Stimulated activated CD4-positive, alpha-beta T cell treated with anti-CD3 and anti-CD28 coated beads, Interleukin-4, amount 100 ng/mL, for 1 hour (primary cell): ENCODE results near the gene MECP2.
"Not testable (repeated sequence)": the region's sequence is repeated elsewhere in the genome, so short reads cannot be mapped to it uniquely, and the experiment has no call there.

ENCODE experiments used
- DNase-seq: peaks from one replicate; pipeline ENCODE4 v3.0.0-alpha.2; 2020

Gene MECP2

DNA sequence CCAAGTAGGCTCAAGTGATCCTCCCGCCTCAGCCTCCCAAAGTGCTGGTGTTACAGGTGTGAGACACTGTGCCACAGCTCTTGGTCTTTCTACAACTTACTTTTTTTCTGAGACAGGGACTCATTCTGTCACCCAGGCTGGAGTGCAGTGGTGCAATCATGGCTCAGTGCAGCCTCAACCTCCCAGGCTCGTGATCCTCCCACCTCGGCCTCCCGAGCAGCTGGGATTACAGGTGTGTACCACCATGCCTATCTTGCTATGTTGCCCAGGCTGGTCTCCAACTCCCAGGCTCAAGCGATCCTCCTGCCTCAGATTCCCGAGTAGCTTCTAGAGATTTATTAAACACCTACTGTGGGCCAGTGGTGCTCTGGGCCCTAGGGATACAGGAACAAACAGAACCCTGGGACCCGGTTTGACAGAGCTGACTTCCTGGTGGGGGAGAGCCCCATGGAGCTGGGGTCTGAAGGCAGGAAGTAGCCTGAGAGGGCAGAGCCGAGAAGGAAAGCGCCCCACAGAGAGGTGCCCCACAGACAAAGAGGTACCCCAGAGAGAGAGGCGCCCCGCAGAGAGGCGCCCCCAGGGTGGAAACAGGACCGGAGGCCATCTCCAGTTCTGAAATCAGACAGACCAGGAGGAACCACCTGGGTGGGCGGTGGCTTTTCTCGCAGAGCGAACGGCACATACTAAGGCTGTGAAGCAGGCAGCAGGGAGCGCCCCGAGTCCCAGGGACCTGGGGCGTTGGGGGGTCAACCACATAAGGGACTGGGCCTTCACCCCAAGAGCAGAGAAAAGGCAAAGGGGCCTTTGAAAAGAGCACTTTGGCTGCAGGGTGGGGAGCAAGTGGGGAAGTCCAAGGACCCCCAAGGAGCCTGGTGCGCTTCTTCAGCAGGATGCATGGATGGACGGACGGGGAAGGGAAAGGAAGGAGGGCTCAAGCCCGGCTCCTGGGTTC is 82.8 kb downstream of the MECP2 start:
- DNase-seq: no peak

DNA sequence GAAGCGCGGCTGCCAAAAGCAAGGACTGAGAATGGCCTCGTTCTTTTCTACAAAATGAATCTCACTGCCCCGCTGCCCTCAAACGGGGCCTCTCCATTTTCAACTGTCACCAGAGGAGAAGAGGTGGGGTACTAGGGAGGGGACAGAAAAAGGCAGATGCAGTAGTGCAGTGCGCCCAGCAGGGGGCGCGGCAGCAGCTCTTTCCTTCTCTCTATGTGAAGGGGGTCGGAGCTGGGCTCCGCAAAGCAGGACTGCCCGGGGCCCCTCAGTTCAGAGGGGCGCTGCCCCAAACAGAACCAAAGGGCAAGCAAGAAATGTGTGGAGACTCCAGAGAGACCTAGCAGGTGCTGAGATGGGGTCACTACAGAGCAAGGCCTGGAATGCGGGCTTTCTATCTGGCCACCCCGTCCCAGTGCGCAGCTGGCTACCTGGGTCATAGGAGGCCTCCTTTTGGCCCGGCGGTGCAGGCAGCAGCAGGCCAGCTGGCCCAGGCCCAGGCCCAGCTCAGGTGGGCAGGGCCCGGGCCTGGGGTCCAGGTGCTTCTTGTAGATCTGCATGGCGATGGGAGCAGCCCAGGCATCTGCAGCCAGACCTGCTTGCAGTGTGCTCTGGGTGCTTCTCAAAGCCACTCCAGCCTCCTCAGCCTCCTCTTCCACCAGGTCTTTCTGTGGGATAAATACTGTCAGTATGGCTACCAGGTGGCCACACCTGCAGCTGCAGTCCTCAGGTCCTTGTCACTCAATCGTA is 83.7 kb downstream of the MECP2 start:
- DNase-seq: peak; percentile 56

DNA sequence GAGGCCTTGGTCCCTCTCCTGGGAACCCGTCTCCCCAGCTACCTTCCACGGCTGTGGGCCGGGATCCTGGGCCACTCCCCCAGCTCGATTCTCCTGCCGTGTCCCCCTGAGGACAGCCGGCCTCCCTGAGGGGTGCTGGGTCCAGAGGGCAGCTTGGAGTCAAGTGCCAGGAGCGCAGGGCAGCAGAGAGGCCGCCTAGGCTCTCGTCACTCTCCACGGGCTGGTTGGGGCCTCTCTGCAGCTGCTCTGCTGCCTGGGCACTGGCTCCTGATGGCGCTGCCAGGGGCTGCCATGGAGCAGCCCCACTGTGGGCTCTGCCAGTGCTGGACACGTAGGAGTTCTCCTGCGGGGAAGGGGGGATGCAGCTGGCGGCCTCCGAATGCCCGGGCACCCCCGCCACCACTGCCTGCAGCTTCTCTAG is 84.5 kb downstream of the MECP2 start:
- DNase-seq: no peak

DNA sequence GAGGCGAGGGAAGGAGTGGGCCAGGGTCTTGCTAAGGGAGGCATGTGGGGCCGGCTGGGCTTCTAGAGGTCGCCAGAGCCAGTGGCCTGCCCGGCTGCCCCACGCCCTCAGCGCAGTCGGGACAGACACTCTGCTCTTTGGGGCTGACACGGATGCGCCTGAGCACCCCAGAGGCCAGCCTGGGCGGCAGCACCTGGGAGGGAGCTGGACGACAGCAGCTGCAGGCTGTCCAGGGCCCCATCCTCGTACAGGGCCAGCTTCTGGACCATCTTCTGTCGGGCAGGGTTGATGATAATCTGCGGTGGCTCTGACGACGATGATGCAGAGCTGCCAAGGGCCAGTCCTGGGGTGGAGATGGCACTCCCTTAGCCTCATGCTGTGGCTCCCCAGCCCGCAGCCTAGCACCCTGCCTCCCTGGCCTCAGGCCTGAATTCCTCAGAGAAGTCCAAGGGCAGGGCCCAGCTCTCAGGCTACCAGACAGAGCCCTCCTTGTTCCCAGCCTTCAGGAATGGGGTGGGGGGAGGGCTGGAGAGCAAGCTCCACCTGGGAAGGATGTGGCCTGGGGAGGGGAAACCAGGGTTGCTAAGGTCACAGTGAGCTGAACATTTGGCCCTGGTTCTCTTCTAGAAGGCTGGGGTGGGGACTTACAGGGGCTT is 85.1 kb downstream of the MECP2 start:
- no peak for DNase-seq

DNA sequence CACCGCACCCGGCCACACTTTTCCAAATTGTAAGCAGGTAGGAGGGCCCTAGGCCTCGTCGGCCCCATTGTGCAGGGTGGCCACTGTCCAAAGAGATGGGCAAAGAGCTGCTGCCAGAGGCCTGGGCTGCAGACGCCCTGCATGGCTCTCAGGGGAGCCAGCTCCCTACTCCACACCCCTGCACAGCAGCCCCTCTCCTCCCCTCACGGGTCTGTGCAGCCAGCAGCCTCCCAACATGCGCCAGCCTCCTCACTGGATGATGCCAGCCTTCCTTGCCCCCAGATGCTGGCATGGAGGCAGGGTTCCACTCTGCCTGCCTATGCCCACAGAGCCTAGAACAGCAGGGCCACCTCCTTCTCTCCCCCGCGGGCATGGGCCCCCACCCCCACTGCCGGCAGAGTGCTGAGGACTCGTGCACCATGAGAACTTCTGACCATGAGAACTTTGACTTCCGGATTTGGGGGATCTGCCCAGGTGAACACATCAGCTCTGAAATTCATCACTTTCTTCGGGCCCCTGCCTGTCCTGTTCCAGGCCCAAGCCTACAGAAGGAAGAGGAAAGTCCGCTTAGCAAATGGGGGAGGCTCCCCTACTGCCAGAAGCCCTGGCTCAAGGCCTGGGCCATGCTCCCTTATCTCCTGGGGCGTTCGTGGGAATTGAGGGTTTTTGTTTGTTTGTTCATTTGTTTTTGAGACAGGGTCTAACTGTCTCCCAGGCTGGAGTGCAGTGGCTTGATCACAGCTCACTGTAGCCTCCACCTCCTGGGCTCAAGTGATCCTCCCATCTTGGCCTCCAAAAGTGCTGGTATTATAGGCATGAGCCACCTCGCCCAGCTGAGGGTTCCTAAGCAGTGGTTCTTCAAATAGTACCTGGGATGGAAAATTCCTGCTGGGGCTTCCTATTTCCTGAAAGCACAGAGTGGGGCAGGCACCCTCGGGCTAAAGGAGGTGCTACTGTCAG is 85.9 kb downstream of the MECP2 start:
- no peak for DNase-seq

DNA sequence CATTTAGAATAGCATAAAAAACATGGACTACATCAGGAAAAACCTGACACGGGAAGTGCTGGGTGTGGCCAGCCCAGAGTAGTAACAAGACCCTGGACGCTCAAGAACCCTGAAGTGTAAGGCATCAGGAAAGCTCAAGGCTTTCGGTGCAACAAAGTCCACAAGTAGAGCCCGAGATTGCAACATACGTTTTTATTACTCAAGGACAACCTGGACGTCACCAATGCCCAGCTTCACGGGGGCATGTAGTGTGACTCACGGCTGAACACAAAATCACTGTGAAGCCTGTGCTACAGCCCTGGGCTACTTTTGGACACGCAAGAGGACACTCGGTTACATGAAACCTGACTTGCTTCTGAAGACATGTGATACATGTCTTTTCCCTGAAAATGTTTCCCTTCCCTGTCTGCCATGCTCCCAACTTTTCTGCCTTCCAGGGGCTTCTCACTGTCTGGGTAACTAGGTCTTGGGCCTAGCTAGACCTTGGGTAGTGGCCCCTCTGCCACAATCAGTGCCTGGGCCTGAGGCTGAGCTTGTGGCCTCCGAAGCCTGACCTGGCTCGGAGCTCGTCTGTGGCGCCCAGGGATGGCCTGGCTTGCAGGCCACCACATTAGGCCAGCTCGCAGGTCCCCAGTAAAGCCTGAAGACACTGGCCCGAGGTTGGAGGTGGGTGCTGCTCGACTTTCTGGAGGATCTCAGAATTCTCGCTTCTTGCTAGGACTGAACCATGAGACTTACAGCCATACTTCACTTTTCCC is 87.0 kb downstream of the MECP2 start:
- DNase-seq: no peak

DNA sequence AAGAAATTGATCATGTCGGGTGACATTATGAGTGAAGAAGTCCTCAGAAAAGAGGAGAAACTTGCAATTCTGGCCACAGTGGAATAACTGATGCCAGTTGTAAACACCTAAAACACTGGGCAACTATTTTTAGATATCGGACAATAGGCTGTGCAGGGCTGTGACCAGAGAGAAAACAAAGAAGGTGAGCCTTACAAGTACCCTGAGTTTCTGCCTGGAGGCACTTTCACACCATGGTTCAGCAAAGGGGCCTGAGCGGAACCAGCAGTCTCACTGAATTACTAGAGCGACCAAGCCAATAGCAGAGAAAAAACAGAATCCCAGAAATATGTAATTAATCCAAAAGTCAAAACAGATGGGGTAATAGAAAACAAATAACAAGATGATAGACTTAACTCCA is 89.0 kb downstream of the MECP2 start:
- no peak for DNase-seq

DNA sequence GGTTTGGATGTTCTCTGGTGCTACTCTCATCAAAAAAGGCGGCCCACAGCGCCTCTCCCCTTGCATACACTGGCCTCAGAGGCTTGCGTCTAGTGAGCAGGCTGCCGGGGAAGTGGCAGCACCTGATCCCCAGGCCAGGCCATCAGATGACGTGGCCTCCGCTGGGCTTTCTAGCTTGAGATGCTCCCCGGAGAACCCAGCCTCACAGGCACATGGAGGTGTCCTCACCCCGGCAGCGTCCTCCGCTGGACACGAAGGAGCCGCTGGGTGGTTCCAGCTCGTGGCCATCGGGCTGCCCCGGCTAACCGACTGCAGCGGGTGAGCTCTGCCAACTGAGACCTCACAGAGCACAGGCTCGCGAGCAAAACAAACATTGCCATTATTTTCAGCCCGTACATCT is 90.6 kb downstream of the MECP2 start:
- no peak for DNase-seq

DNA sequence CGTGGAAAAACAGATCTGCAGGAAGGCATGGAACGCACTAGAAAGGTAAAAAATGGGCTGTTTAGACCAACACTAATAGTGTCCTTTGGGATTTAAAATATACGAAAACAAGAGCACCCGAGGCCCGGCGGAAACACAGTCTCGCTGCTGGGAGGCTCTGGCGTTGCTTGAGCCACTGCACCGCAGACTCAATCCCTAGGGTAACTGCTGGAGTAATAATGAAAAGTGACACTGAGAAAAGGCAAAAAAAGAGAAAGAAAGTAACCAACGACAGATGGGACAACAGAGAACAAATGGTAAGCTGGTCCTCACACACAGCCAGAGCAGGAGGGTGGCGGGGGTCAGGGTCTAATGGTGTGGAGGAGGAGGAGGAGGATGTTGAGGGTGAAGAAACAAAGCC is 93.2 kb downstream of the MECP2 start:
- no peak for DNase-seq

DNA sequence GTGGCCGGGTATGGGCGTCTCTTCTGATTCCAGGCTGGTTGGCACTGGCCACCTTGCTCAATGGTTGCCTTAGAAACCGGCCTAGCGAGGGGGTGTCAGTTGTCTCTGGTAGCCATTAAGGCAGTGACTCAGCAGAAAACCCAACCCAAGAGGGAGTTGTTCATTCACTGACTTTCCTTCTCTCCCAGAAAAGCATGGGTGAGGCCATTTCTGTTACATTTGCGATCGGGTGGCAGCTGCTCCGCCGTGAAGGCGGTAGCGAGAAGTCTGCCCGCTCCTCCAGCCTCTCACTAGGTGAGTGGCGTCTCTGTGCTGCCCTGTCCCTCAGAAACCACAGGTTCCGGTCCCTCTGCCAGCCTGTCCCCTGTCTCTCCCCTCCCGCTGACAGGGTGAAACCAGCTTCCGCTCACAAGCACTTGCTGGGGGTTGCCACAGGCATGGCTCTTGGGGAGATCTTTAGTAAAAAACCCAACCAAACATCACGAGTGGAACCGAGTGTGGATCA is 95.2 kb downstream of the MECP2 start:
- peak; percentile 38 for DNase-seq

DNA sequence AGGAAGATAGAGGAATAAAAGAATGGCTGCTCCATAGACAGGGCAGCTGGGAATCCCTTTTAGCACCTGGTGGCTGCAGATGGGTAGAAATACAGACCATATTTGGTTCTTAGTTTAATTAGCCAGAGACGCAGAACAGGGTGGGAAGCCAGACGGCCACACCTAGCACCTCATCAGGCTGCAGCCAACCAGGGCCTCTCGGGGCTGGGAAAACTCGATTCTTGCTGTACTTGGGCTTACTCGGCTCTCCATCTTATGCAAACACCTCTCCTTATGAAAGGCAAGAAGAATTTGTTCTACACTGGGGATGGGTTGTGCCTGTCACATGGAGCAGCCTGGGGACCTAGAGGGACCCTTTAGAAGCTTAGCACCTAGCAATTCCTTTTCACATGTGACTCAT is 97.5 kb downstream of the MECP2 start:
- no peak for DNase-seq

DNA sequence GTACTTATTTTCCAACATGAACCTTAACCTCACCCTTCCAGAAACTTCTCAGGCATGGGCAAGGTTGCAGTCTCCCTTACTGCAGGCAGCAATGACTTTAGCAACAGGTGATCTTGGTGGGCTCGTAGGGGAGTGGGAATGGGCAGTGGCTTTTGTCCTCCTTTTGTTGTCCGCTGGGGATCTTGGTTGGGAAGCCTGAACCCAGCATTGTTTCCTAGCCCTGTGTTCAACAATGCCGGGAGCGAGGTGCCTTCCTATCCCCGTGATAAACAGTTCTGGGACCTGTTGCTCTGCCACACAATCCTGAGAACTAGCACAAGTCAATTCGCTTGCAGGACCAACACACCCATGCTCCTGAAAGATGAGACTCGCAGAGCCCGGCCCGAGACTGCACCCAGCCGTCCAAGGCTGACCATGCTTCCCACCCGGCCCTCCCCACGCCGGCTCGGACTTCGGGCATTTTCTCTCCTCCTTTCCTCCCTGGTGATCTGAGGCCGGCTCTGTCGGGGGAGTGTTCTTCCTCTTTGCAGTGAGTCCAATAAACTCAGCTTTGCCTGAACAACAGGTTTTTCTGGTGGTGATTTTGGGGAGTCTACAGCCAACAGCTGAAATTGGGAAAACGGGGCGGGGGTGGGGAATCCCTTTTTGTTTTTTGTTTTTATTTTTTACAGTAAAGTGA is 98.0 kb downstream of the MECP2 start:
- no peak for DNase-seq

DNA sequence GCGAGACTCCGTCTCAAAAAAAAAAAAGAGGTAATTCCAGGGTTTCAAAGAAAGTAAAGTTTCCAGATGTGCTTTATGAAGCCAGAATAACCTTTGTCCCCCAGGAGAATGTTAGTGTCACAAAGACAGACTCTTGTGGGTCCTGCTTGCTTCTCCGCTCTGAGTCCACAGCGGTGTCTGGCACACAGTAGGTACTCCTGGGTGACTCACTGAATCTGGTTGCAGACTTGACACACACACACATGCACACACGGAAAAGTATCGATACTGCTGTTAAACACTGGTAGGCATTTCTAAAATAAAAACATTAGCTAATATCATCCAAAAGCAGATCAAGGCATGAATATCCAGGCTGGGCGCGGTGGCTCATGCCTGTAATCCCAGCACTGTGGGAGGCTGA is 102.0 kb downstream of the MECP2 start:
- no peak for DNase-seq

DNA sequence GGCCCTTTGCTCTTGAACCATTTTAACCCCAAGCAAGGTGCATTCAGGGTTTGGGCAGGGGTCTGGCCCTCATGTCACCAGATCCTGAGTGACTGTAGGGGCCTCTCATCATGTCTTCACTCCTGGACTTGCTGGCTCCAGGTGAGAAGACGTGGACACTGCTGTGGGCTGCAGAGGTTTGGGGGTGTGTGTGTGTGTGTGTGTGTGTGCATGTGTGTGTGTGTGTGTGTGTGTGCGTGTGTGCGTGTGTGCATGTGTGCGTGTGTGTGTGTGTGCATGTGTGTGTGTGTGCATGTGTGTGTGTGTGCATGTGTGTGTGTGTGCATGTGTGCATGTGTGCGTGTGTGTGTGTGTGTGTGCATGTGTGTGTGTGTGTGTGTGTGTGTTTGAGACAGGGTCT is 103.1 kb downstream of the MECP2 start:
- DNase-seq: not testable (repeated sequence)

DNA sequence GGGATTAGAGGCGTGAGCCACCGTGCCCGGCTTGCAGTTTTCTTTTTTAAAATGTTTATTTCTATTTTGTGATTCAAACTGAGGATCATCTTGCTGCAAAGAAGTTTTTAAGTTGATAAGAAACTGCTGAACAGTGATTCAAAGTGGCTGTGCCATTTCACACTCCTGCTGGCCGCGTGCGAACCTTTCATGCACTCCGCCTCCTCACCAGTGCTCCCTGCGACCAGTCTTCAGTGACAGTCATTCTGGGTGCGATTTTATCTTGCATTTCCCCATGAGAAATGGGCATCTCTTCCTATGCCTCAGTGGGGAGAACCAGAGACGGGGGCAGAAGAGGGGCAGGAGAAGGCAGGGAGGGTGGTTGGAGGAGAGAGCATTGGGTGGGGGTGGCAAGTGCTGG is 103.5 kb downstream of the MECP2 start:
- DNase-seq: no peak

DNA sequence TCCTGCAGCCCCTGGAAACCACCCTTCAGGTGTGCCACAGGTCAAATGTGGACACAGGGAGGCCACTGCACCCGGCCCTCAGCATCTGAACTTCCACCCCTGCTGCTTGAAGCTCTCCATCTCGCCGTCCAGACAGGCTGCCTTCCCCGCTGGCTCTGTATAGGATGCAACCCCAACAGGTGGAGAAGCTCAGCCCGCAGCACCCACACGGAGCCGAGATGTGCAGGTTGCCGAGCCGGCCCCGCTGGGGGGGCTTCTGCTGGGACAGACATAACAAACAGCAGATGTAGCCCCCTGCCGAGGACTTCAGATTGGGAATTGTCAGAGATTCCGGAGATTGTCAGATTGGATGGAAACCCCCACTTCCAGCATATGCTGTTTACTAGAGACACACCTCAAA is 104.4 kb downstream of the MECP2 start:
- DNase-seq: no peak

DNA sequence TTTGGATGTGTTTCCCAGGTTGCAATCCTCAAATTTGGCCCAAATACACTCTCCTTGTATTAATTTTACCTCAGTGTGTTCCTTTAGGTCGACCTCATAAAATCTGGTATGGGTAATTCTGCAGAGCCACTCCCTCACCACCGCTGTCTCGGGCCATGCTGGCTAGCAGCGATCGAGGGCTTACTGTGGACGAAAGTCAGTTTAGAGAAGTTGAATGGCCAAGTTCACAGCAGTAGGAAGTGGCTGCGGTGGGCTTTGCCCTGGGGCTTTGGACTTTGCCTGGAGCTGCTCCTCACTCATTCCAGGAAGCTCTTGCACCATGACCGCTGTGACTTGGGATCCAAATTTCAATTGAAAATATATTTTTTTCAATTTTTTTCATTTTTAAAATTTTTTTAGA is 105.3 kb downstream of the MECP2 start:
- no peak for DNase-seq

DNA sequence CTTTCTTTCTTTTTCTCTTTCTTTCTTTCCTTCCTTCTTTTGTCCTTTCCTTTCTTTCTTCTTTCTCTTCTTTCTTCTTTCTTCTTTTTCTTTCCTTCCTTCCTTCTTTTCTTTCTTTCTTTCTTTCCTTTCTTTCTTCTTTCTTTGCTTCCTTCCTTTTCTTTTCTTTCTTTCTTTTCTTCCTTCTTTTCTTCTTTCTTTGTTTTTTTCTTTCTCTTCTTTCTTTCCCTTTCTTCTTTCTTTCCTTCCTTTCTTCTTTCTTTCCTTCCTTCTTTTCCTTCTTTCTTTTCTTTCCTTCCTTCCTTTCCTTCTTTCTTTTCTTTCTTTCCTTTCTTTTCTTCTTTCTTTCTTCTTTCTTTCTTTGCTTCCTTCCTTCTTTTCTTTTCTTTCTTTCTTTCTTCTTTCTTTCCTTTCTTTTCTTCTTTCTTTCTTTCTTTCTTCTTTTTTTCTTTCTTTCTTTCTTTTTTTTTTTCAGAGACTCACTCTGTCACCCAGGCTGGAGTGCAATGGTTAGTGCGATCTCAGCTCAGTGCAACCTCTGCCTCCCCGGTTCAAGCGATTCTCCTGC is 106.4 kb downstream of the MECP2 start:
- no peak for DNase-seq

DNA sequence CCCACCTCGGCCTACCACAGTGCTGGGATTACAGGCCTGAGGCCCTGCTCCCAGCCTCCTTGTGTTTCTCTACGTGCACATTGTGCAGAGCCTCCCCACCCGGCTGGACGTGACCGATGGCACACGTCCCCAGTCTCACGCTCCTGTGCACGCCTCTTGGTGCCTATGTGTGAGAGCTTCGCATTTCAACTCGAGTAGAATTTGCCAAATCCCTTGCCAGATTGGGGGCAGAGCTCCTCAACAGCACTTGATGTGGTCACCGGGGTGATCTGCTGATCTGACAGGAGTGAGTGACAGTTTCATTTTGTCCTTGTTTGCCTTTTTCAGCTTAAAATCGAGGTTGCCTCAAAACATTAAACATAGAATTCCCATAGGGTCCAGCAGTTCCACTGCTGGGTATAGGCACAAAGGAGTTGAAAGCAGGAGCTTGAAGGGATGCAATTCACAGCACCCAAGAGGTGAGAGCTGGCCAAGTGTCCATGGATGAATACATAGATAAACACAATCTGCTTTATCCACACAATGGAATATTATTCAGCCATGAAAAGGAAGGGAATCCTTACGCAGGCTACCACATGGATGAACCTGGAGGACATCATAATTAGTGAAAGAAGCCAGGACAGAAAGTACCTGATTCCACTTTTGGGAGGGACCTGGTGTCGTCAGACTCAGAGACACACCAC is 107.4 kb downstream of the MECP2 start:
- no peak for DNase-seq

DNA sequence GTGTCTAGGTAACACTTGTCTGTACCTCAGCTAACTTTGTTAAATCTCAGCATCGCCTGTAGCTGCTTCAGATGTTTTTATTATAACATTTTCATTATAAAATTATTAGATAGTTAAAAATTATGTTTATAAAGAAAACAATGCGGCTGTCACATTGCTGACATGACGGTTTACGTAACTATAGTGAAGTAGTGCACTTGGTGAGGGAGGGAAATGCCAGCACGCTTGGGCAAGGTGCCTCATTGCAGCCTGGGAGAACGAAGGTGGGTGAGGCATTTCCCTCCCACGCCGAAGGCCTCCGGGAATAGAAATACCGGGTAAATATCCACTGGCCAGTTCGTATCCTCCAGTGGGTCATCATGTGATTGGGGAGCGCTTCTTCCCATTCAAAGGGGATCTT is 109.0 kb downstream of the MECP2 start:
- no peak for DNase-seq
